OCI-LY3 (cell line): ENCODE results near the gene ITGB8.

Source experiments
- EZH2phosphoT487 ChIP-seq: fragments of 200-600 bp; shearing (Covaris generic); IDR thresholded peaks from 2 replicates; pipeline ENCODE4 v1.6.1; 2018; ENCODE audit warnings: antibody characterized with exemption, mixed run types, low read depth
- TF ChIP-seq, protein P1 (sequence below): fragments of 200-600, 300-600 bp; sonication (generic); IDR thresholded peaks from 2 replicates; pipeline ENCODE4 v1.5.1; 2014; ENCODE audit warnings: antibody characterized with exemption, low read length, low read depth

DNA sequence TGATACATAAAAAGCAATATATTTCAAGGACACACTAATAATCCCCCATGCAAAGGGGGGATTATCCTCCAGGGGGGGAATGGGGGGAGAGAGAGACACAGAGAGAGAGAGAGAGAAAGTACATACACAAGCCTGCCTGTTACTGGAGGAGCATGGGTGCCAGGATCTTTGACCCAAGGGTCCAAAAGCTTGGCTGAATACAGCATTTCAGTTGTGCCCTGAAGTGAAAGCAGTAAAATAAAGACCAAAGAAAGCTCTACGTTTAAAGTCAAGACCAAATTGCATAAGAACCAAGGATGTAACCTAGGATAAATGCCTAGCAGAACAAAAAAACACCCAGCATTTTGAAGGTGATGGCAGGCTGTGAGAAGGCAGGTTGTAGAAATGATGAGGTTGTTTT, 27.8 kb upstream of the ITGB8 start:
- TF ChIP-seq, protein P1, sequence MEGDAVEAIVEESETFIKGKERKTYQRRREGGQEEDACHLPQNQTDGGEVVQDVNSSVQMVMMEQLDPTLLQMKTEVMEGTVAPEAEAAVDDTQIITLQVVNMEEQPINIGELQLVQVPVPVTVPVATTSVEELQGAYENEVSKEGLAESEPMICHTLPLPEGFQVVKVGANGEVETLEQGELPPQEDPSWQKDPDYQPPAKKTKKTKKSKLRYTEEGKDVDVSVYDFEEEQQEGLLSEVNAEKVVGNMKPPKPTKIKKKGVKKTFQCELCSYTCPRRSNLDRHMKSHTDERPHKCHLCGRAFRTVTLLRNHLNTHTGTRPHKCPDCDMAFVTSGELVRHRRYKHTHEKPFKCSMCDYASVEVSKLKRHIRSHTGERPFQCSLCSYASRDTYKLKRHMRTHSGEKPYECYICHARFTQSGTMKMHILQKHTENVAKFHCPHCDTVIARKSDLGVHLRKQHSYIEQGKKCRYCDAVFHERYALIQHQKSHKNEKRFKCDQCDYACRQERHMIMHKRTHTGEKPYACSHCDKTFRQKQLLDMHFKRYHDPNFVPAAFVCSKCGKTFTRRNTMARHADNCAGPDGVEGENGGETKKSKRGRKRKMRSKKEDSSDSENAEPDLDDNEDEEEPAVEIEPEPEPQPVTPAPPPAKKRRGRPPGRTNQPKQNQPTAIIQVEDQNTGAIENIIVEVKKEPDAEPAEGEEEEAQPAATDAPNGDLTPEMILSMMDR, result no peak
- no peak for TF ChIP-seq EZH2phosphoT487
